B cell (primary cell): Measurements from ENCODE around the gene TJP3. TPM values are rescaled to one million over a fixed set of nuclear protein-coding genes. Genes with fewer than 3 reads are reported as not detected.
A peak's percentile ranks its signal among the peaks of the same experiment; 100 is the strongest.
"Not testable (repeated sequence)": the region's sequence is repeated elsewhere in the genome, so short reads cannot be mapped to it uniquely, and the experiment has no call there.

ENCODE experiments used
- ATAC-seq: fragments of 200-7000 bp; cut with Tn5 transposase; one replicate; pipeline ENCODE4 v1.10.0; 2021; ENCODE audit warnings: low read depth, mild to moderate bottlenecking, moderate number of reproducible peaks, moderate library complexity
- CTCF ChIA-PET: fragments of 350-600 bp; sonication (Branson Sonifier 250); formaldehyde crosslinking; loops from one replicate; lab custom pipeline; 2021; ENCODE audit warnings: antibody characterized with exemption, inconsistent platforms; lab: Charles Lee
- POLR2A ChIA-PET: fragments of 350-600 bp; sonication (Branson Sonifier 250); formaldehyde crosslinking; loops from one replicate; lab custom pipeline; 2021; ENCODE audit warnings: antibody characterized with exemption; lab: Charles Lee
- DNase-seq: peaks from one replicate; pipeline ENCODE4 v3.0.0; 2013
- H2AFZ ChIP-seq: 2 replicates; pipeline ENCODE4 v1.6.1; 2012; ENCODE audit warnings: mild to moderate bottlenecking, low read depth, low read length; ENCODE audit not compliant: insufficient read depth, poor library complexity, severe bottlenecking
- H3K27ac ChIP-seq, 2 donors: 1 replicate in 1 of 2; 2 replicates in 1 of 2; pipeline ENCODE4 v1.5.1; 2012 to 2013; ENCODE audit warnings: low read length in 2 of 2, mild to moderate bottlenecking in 2 of 2, moderate library complexity in 1 of 2
- H3K27me3 ChIP-seq, 4 experiments: fragments of 200-600 bp in 1 of 4; sonication (generic) in 1 of 4; replicated peaks in 1 of 4; 1 replicate in 2 of 4; 2 replicates in 2 of 4; pipeline versions ENCODE4 v1.6.1 to v1.7.0; 2013 to 2016; ENCODE audit warnings: low read length in 3 of 4, mild to moderate bottlenecking in 2 of 4, mixed read lengths in 1 of 4, moderate library complexity in 1 of 4; ENCODE audit not compliant: insufficient read depth in 4 of 4, control insufficient read depth in 3 of 4; ENCODE audit errors: control extremely low read depth in 1 of 4
- H3K36me3 ChIP-seq, 2 experiments: replicated peaks in 1 of 2; 1 replicate in 1 of 2; 2 replicates in 1 of 2; pipeline versions ENCODE4 v1.6.1 to v1.7.1; 2013; ENCODE audit warnings: low read length in 1 of 2; ENCODE audit not compliant: insufficient read depth in 2 of 2, control insufficient read depth in 1 of 2; ENCODE audit errors: control extremely low read depth in 1 of 2, extremely low read depth in 1 of 2
- H3K4me1 ChIP-seq, 2 donors: fragments of 200-600 bp in 1 of 2; sonication (generic) in 1 of 2; 1 replicate in 1 of 2; 2 replicates in 1 of 2; pipeline versions ENCODE4 v1.5.1 to v1.6.1; 2013 to 2017; ENCODE audit warnings: low read length in 2 of 2; ENCODE audit not compliant: control insufficient read depth in 2 of 2, insufficient read depth in 2 of 2
- H3K4me2 ChIP-seq: replicated peaks from 2 replicates; pipeline ENCODE3; 2012; ENCODE audit warnings: mild to moderate bottlenecking, low read depth, low read length; ENCODE audit not compliant: poor library complexity, severe bottlenecking
- H3K4me3 ChIP-seq, 5 experiments: fragments of 200-600 bp in 1 of 5; sonication (generic) in 1 of 5; 1 replicate in 3 of 5; 2 replicates in 2 of 5; pipeline versions ENCODE4 v1.5.1 to v1.7.0; 2011 to 2016; ENCODE audit warnings: low read length in 4 of 5, mild to moderate bottlenecking in 4 of 5, low read depth in 2 of 5, control low read depth in 1 of 5, moderate library complexity in 1 of 5; ENCODE audit not compliant: insufficient read depth in 1 of 5; ENCODE audit errors: control extremely low read depth in 1 of 5, extremely low read depth in 1 of 5
- H3K79me2 ChIP-seq: fragments of 200-600 bp; sonication (generic); one replicate; pipeline ENCODE4 v1.6.0; 2016; ENCODE audit warnings: low read length; ENCODE audit not compliant: control insufficient read depth, insufficient read depth
- H3K9ac ChIP-seq: fragments of 200-600 bp; sonication (generic); 2 replicates; pipeline ENCODE4 v1.6.1; 2017; ENCODE audit warnings: mild to moderate bottlenecking, low read length, moderate library complexity
- H3K9me3 ChIP-seq, 3 donors: one replicate each; pipeline versions ENCODE4 v1.6.1 to v1.7.1; 2013; ENCODE audit warnings: low read length in 2 of 3; ENCODE audit not compliant: control insufficient read depth in 2 of 3, insufficient read depth in 1 of 3; ENCODE audit errors: control extremely low read depth in 1 of 3
- H4K20me1 ChIP-seq: 2 replicates; pipeline ENCODE4 v1.6.0; 2012; ENCODE audit warnings: mild to moderate bottlenecking, low read length; ENCODE audit not compliant: insufficient read depth, control insufficient read depth, poor library complexity, severe bottlenecking
- H3K27ac Mint-ChIP-seq: one replicate; pipeline ENCODE4 v1.8.0; 2021; ENCODE audit warnings: mixed read lengths
- H3K27me3 Mint-ChIP-seq: one replicate; pipeline ENCODE4 v1.8.0; 2021; ENCODE audit warnings: mixed read lengths
- H3K4me1 Mint-ChIP-seq: one replicate; pipeline ENCODE4 v1.8.0; 2021; ENCODE audit warnings: mixed read lengths
- H3K4me3 Mint-ChIP-seq: one replicate; pipeline ENCODE4 v1.8.0; 2021; ENCODE audit warnings: mixed read lengths
- H3K9me3 Mint-ChIP-seq: one replicate; pipeline ENCODE4 v1.8.0; 2022; ENCODE audit warnings: mixed read lengths; ENCODE audit not compliant: insufficient read depth
- CTCF ChIP-seq: fragments of 200-600 bp; IDR thresholded peaks from one replicate; pipeline ENCODE4 v1.8.0; 2022; ENCODE audit warnings: antibody characterized with exemption, mild to moderate bottlenecking
- EZH2 ChIP-seq: IDR thresholded peaks from 2 replicates; pipeline ENCODE4 v1.6.1; 2012; ENCODE audit warnings: borderline replicate concordance, low read depth, mild to moderate bottlenecking, moderate library complexity, low read length; ENCODE audit not compliant: insufficient read depth, poor library complexity, severe bottlenecking
- WGBS: methylation state at CpG from one replicate; pipeline ENCODE4 v1.1.5; 2013; ENCODE audit warnings: missing lambda C conversion rate; ENCODE audit not compliant: insufficient coverage; 5-methylcytosine and 5-hydroxymethylcytosine counted together
- intact Hi-C: fragments of 100-400 bp; cut with micrococcal nuclease; formaldehyde crosslinking; loops from one replicate; pipeline ENCODE4 v1.10.0; 2022
- polyA plus RNA-seq: library from polyadenylated mRNA; depleted of rRNA; stranded (reverse); fragments of >200 nt; gene quantifications from 2 replicates; pipeline ENCODE4 v1.2.3, GENCODE V29; 2012
- total RNA-seq, 2 donors: library from RNA; stranded (reverse); fragments of 120-200 nt in 1 of 2; gene quantifications; 1 replicate in 1 of 2; 2 replicates in 1 of 2; pipeline versions ENCODE4 v1.2.3 to v1.2.4, GENCODE V29; 2013 to 2022

The TJP3 gene
- total and polyA plus RNA-seq, 2 donors (not counting 1 experiment from before 2014, with no cell fraction given) = 2.1 to 2.9 TPM

DNA sequence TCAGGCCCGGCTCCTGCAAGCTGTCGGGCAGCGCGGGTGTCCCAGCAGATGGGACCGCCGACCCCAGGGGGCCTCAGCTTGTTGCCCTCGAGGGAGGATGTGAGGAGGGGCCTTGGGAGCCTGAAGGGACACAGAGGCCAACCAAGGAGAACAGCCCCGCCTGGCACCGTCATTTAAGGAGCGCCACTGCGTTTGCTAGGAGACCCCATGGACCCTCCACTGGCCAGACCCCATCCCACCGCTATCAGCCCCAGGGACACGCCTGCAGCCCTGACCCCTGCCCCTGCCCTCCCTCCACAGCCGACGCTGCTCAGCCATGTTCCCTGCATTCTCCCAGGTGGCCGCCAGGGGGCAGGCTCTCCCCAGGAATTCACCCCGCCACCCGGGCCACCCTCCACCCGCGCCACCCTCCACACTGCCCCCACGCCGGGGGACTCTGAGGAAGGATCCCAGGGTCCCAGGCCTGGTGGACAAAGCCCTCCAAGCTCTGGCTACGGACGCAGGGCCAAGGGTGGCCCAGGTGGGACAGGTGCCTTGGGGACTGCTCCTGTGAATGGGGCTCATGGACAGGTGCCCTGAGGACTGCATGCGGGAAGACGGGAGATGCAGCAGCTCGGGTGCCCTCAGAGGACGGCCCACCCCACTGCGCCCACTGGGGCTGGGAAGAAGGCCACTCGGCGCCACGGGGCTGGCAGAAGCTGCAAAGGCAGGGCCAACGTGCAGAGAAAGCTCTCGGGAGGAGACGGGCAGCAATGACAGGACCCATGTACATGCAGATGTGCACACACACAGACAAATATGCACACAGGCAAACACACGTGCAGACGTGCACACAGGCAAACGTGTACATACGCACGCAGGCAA is 42.3 kb upstream of the TJP3 start:
- peaks cover 38% of the 10 kb centered on the region for H3K4me1 Mint-ChIP-seq
- no peaks in the 10 kb centered on the region for H3K27me3 Mint-ChIP-seq
- Histone ChIP-seq H3K27ac (peak overlapping the region in 1 of 2 donors; percentile 55), H3K4me2 (peak overlapping the region; percentile 75), H3K79me2 (peaks cover 44% of the 10 kb centered on the region), H3K36me3 (peaks cover 0 to 12% of the 10 kb centered on the region in 2 experiments), H3K4me1 (peaks cover 23 to 28% of the 10 kb centered on the region in 2 donors), H2AFZ (peak overlapping the region; percentile 55), H3K4me3 (peak overlapping the region in 4 of 5 experiments; percentile 12 to 50 (median 32)), H3K9ac (peak overlapping the region; percentile 58), H3K9me3 (peaks cover 0 to 10% (median 3%) of the 10 kb centered on the region in 3 donors), H4K20me1 (peaks cover 46% of the 10 kb centered on the region), H3K27me3 (peaks cover 0 to 4% (median 2%) of the 10 kb centered on the region in 4 experiments)
- intact Hi-C loops = loop anchor here (1.0 to 5.0 kb wide), 3 partner anchors 34 to 156 kb away; partner anchors contain the start of gene PIP5K1C
- ATAC-seq (peak; percentile 89), DNase-seq (peak; percentile 82)
- TF ChIP-seq CTCF (peak; percentile 94), EZH2 (no peak)
- POLR2A ChIA-PET = interaction anchor here (0.6 kb wide), 1 partner anchor 22 kb away, joined by 8 read pairs; no protein-coding TSS in a partner anchor
- H3K27ac Mint-ChIP-seq = peak overlapping the region; percentile 65
- WGBS = 40% methylated on average over 40 of the region's 40 CpGs
- CTCF ChIA-PET = interaction anchor here (0.5 to 5.1 kb wide), 16 partner anchors 9 to 298 kb away, joined by 3 to 110 read pairs (median 4); partner anchors contain the start of genes CACTIN, PIP5K1C and TJP3
- peak overlapping the region; percentile 74 for H3K4me3 Mint-ChIP-seq
- H3K9me3 Mint-ChIP-seq = no peaks in the 10 kb centered on the region

DNA sequence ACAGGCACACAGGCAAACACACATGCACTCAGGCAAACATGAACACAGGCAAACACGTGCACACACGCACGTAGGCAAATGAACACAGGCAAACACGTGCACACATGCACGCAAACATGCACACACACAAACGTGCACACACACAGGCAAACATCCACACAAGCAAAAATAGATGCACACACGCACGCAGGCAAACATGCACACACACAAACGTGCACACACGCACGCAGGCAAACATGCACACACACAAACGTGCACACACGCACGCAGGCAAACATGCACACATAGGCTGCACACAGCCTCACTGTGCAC is 41.7 kb upstream of the TJP3 start:
- intact Hi-C loops = loop anchor here (1.0 to 5.0 kb wide), 2 partner anchors 34 to 156 kb away; partner anchors contain the start of gene PIP5K1C
- not testable (repeated sequence) for ATAC-seq, H3K27me3 ChIP-seq, H3K9me3 ChIP-seq, H3K36me3 ChIP-seq, H3K27ac Mint-ChIP-seq, H3K4me2 ChIP-seq, H3K27ac ChIP-seq, H2AFZ ChIP-seq, H3K27me3 Mint-ChIP-seq, H3K9me3 Mint-ChIP-seq, H3K4me3 Mint-ChIP-seq, DNase-seq, H3K4me3 ChIP-seq, H3K9ac ChIP-seq
- CTCF ChIA-PET = interaction anchor here (0.6 to 5.1 kb wide), 13 partner anchors 10 to 299 kb away, joined by 3 to 110 read pairs (median 5); partner anchors contain the start of genes CACTIN, PIP5K1C and TJP3
- peaks cover 49% of the 10 kb centered on the region for H3K79me2 ChIP-seq
- POLR2A ChIA-PET = interaction anchor here (0.6 kb wide), 1 partner anchor 22 kb away, joined by 8 read pairs; no protein-coding TSS in a partner anchor
- peaks cover 28 to 34% of the 10 kb centered on the region in 2 donors for H3K4me1 ChIP-seq
- peaks cover 51% of the 10 kb centered on the region for H4K20me1 ChIP-seq
- H3K4me1 Mint-ChIP-seq = peaks cover 41% of the 10 kb centered on the region
- WGBS = 94% methylated on average over 14 of the region's 14 CpGs
